Fibroblast of lung (primary cell): ENCODE results near the gene UBQLN4. TPM values are rescaled to one million over a fixed set of nuclear protein-coding genes. Genes with fewer than 3 reads are reported as not detected.
A peak's percentile ranks its signal among the peaks of the same experiment; 100 is the strongest.

ENCODE experiments used
- DNase-seq, 2 donors: peaks; one replicate each; pipeline versions ENCODE4 v3.0.0 to v3.0.0-alpha.2; 2010; ENCODE audit warnings: low read depth in 2 of 2
- H2AFZ ChIP-seq: 2 replicates; pipeline ENCODE4 v1.5.1; 2012; ENCODE audit warnings: low read length, control low read depth, inconsistent platforms
- H3K27ac ChIP-seq: 2 replicates; pipeline ENCODE4 v1.5.1; 2011; ENCODE audit warnings: low read length, control low read depth; ENCODE audit not compliant: insufficient read depth
- H3K27me3 ChIP-seq: 2 replicates; pipeline ENCODE4 v1.5.1; 2011; ENCODE audit warnings: mild to moderate bottlenecking, low read length; ENCODE audit not compliant: control insufficient read depth, insufficient read depth
- H3K36me3 ChIP-seq: 2 replicates; pipeline ENCODE4 v1.5.1; 2011; ENCODE audit warnings: low read length; ENCODE audit not compliant: control insufficient read depth, insufficient read depth
- H3K4me1 ChIP-seq: 2 replicates; pipeline ENCODE4 v1.5.1; 2011; ENCODE audit warnings: low read length; ENCODE audit not compliant: control insufficient read depth, insufficient read depth; ENCODE audit errors: extremely low read depth
- H3K4me2 ChIP-seq: 2 replicates; pipeline ENCODE4 v1.5.1; 2011; ENCODE audit warnings: low read length, control low read depth; ENCODE audit not compliant: insufficient read depth; ENCODE audit errors: extremely low read depth
- H3K4me3 ChIP-seq, 4 experiments: fragments of 200-600 bp in 1 of 4; sonication (generic) in 1 of 4; replicated peaks in 1 of 4; 2 replicates each; pipeline ENCODE4 v1.5.1; 2011 to 2016; ENCODE audit warnings: low read length in 4 of 4, low read depth in 3 of 4, mild to moderate bottlenecking in 3 of 4, control low read depth in 2 of 4, inconsistent platforms in 1 of 4, mixed read lengths in 1 of 4; ENCODE audit not compliant: insufficient read depth in 1 of 4; ENCODE audit errors: control extremely low read depth in 1 of 4
- H3K79me2 ChIP-seq: 2 replicates; pipeline ENCODE4 v1.5.1; 2012; ENCODE audit warnings: mild to moderate bottlenecking, low read length, inconsistent platforms; ENCODE audit not compliant: control insufficient read depth, insufficient read depth
- H3K9ac ChIP-seq: 2 replicates; pipeline ENCODE4 v1.5.1; 2011; ENCODE audit warnings: mild to moderate bottlenecking, low read length, control low read depth; ENCODE audit not compliant: insufficient read depth
- H3K9me3 ChIP-seq: 2 replicates; pipeline ENCODE4 v1.5.1; 2012; ENCODE audit warnings: low read depth, low read length; ENCODE audit not compliant: control insufficient read depth, insufficient read depth
- H4K20me1 ChIP-seq: 2 replicates; pipeline ENCODE4 v1.5.1; 2011; ENCODE audit warnings: low read length; ENCODE audit not compliant: control insufficient read depth, insufficient read depth; ENCODE audit errors: extremely low read depth
- EZH2 ChIP-seq: IDR thresholded peaks from 2 replicates; pipeline ENCODE4 v1.5.1; 2012; ENCODE audit warnings: low read length, control low read depth, mild to moderate bottlenecking; ENCODE audit errors: missing control alignments
- polyA plus RNA-seq, 2 donors: library from polyadenylated mRNA; depleted of rRNA in 1 of 2; stranded (reverse) in 1 of 2; unstranded in 1 of 2; fragments of >200 nt; gene quantifications; 2 replicates each; pipeline ENCODE4 v1.2.1, GENCODE V29; 2011 to 2012; ENCODE audit warnings: missing spikeins in 1 of 2
- total RNA-seq: library from RNA; depleted of rRNA; stranded (reverse); fragments of >200 nt; gene quantifications from 2 replicates; pipeline ENCODE4 v1.2.1, GENCODE V29; 2014
- TF ChIP-seq, protein P1 (sequence below), 2 donors: IDR thresholded peaks in 1 of 2; conservative IDR thresholded peaks in 1 of 2; 1 replicate in 1 of 2; 2 replicates in 1 of 2; pipeline ENCODE4 v1.5.1; 2011 to 2012; ENCODE audit warnings: low read length in 2 of 2, control low read depth in 1 of 2, inconsistent platforms in 1 of 2, low read depth in 1 of 2, mild to moderate bottlenecking in 1 of 2

Gene UBQLN4
- total and polyA plus RNA-seq, 2 donors (not counting 1 experiment from before 2014, with no cell fraction given) = 11.1 to 12.5 TPM

DNA sequence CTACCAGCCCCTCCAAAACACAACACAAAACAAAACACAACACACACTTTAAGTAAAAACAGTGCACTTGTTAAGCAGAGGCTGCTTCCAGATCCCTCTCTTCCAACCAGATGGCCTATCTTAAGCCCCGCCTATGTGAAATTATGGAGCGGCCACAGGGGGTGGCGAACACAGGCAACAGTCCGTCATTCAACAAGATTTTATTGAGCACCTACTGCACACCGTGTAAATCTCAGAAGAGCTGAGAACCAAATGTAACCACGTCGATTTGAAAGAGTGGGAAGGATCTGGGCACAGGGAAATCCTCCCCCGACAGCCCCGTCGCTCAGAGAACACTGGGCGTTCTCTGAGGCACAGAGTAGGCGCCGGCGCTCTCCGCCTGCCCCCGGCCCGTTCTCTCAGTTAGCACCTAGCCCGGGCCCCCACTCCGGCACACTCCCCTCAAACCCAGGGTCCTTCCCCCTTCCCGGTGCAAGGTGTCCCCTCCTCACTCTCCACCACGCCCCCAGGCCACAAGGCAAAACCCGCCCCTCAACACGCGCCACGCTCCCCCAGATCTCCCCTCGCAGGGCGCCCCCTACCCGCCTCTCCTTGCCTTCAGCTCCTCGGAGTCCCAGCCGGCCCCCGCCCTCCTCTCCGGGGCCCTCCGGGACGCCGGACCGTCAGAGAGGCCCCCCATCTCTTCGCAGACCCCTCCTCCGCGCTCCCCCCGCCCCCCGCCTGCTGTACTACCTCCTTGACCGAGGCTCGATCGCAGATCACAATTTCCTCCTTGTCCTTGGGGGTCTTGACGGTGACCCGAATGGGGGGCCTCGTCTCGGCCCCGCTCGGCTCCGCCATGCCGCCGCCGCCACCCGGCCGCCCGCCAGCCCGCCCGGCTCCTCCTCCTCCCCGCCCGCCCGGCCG lies 483 bp downstream of the UBQLN4 start:
- Histone ChIP-seq H3K4me2 (peak overlapping the region; percentile 47), H3K79me2 (peaks cover 14% of the 10 kb centered on the region), H2AFZ (peak overlapping the region; percentile 49), H4K20me1 (no peaks in the 10 kb centered on the region), H3K9me3 (no peaks in the 10 kb centered on the region), H3K9ac (peak overlapping the region; percentile 48), H3K27ac (no peak overlapping the region), H3K36me3 (peaks cover 5% of the 10 kb centered on the region), H3K4me3 (peak overlapping the region; percentile 68 to 84 (median 74)), H3K27me3 (no peaks in the 10 kb centered on the region), H3K4me1 (peaks cover 7% of the 10 kb centered on the region)
- TF ChIP-seq, protein P1, sequence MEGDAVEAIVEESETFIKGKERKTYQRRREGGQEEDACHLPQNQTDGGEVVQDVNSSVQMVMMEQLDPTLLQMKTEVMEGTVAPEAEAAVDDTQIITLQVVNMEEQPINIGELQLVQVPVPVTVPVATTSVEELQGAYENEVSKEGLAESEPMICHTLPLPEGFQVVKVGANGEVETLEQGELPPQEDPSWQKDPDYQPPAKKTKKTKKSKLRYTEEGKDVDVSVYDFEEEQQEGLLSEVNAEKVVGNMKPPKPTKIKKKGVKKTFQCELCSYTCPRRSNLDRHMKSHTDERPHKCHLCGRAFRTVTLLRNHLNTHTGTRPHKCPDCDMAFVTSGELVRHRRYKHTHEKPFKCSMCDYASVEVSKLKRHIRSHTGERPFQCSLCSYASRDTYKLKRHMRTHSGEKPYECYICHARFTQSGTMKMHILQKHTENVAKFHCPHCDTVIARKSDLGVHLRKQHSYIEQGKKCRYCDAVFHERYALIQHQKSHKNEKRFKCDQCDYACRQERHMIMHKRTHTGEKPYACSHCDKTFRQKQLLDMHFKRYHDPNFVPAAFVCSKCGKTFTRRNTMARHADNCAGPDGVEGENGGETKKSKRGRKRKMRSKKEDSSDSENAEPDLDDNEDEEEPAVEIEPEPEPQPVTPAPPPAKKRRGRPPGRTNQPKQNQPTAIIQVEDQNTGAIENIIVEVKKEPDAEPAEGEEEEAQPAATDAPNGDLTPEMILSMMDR (conservative IDR thresholded peaks at IDR 0.05 in 1 of 2, IDR thresholded peaks at IDR 0.05 in 1 of 2; ENCODE audit: low read depth in 1 of 2, low read length in 2 of 2) = peak in 1 of 2 donors; percentile 27
- no peak for TF ChIP-seq EZH2
- peak; percentile 68 to 72 for DNase-seq

DNA sequence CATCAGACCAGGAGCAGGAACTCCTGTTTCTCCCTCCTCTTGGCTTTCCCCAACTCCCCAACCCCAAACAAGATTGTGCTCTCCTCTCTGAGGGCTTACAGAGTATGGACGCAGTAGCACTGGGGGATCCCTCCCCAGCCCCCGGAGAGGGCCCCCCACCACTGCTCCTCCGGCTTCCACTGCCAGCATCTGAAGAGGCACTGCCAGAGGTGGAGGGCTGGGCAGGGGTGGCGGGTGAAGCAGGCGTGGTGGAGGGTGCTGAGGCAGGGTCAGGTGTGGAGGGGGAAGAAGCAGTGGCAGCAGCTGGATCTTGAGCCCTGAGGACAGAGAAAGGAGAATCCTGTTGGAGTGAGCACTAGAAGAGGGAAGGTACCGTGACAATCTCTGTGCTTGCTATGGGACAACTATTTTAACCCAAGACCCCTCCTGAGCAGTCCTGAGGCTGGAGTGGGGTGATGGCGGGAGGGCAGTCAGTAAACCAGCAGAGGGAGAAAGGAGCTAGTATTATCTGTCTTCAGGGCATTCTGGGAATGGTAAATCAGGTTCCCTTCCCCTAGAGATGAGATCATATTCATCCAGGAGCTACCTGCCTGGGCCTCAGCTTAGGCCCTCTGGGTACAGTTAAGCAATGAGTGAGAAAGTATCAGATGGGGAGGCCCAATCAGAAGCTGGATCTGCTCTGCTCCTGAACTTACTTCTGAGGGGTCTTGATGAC lies 2.4 kb downstream of the UBQLN4 start:
- Histone ChIP-seq H3K79me2 (peaks cover 14% of the 10 kb centered on the region), H3K27me3 (no peaks in the 10 kb centered on the region), H3K4me1 (peaks cover 7% of the 10 kb centered on the region), H4K20me1 (no peaks in the 10 kb centered on the region), H3K4me2 (no peak overlapping the region), H3K4me3 (no peak overlapping the region), H3K9ac (no peak overlapping the region), H3K36me3 (peaks cover 7% of the 10 kb centered on the region), H3K9me3 (no peaks in the 10 kb centered on the region), H2AFZ (no peak overlapping the region), H3K27ac (no peak overlapping the region)
- TF ChIP-seq EZH2 = no peak
- TF ChIP-seq, protein P1 (conservative IDR thresholded peaks at IDR 0.05 in 1 of 2, IDR thresholded peaks at IDR 0.05 in 1 of 2; ENCODE audit: low read depth in 1 of 2, low read length in 2 of 2) = no peak
- DNase-seq = no peak

DNA sequence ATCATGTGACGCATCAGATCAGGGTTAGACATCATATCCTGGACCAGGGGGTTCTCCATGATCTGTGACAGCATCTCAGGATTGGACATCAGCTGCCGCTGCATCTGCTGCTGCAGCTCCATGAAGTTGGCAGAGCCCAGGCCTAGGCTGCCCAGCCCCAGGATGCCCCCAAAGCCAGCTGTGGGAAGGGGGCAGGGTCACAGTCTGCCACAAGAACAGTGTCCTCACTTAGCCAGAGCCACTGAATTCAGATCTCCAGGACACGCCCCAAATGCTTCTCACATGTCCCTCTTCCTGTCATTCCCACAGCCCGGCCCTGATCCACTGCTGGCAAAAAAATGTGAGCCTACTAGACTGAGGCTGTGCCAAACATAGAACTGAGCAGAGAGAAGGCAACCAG lies 3.2 kb downstream of the UBQLN4 start:
- DNase-seq = no peak
- TF ChIP-seq EZH2 = no peak
- TF ChIP-seq, protein P1 (conservative IDR thresholded peaks at IDR 0.05 in 1 of 2, IDR thresholded peaks at IDR 0.05 in 1 of 2; ENCODE audit: low read depth in 1 of 2, low read length in 2 of 2) = no peak
- no peak overlapping the region for H3K27ac ChIP-seq

More for the DNA sequence above, 3.2 kb downstream of the UBQLN4 start:
- no peak overlapping the region for H3K4me3 ChIP-seq
- no peak overlapping the region for H3K4me2 ChIP-seq
- H3K9ac ChIP-seq = no peak overlapping the region
- no peak overlapping the region for H2AFZ ChIP-seq
- peaks cover 12% of the 10 kb centered on the region for H3K79me2 ChIP-seq
- no peaks in the 10 kb centered on the region for H3K27me3 ChIP-seq
- peaks cover 3% of the 10 kb centered on the region for H3K4me1 ChIP-seq
- H3K36me3 ChIP-seq = peaks cover 7% of the 10 kb centered on the region
- H4K20me1 ChIP-seq = no peaks in the 10 kb centered on the region
- no peaks in the 10 kb centered on the region for H3K9me3 ChIP-seq
